Stimulated activated CD4-positive, alpha-beta T cell treated with anti-CD3 and anti-CD28 coated beads, TNF-alpha, amount 100 ng/mL, for 24 hours (primary cell): ENCODE data around the gene RNPEPL1.

Experiments
- DNase-seq, 3 experiments: peaks; one replicate each; pipeline ENCODE4 v3.0.0-alpha.2; 2020; ENCODE audit warnings: low read depth in 3 of 3

Gene RNPEPL1

DNA sequence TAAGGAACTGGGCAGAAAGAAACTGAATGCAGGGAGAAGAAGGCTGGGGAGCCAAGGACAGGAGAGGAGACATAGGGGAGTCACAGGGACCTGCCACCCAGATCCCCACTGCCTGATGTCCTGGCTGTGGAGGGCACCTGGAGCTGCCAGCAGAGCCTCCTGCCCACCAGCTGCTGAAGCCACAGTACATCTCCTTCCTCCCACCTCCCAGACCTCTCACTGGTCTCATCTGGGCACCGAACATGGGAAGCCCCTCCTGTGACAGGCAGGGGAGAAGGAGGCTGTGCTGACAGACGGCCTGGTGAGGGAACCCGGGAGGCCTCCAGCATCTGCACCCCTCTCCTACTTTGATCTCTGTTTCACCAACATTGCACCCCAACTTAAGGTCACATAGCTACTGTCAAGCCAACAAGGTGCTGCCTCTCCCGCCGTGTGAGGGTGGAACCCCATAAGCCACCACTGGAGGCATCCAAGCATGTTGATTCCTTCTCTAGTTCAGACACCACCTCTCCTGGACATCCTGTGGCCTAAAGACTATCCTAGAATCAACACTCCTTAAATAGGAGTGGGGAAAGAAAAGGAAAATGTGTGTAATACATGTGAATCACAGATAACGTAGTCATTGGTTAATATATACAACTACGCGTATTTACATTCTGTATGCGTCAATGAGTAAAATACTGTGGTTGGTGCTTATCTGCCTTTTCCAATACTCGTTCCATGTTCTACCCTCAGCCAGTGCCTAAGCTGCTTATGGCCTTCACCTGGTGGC, 3.5 kb upstream of the RNPEPL1 start:
- DNase-seq: peak in 1 of 3 experiments; percentile 32

GRCh38 chr2:240565333-240566202, 2.7 kb upstream of the RNPEPL1 start:
- peak; percentile 77 to 89 (median 78) for DNase-seq

DNA sequence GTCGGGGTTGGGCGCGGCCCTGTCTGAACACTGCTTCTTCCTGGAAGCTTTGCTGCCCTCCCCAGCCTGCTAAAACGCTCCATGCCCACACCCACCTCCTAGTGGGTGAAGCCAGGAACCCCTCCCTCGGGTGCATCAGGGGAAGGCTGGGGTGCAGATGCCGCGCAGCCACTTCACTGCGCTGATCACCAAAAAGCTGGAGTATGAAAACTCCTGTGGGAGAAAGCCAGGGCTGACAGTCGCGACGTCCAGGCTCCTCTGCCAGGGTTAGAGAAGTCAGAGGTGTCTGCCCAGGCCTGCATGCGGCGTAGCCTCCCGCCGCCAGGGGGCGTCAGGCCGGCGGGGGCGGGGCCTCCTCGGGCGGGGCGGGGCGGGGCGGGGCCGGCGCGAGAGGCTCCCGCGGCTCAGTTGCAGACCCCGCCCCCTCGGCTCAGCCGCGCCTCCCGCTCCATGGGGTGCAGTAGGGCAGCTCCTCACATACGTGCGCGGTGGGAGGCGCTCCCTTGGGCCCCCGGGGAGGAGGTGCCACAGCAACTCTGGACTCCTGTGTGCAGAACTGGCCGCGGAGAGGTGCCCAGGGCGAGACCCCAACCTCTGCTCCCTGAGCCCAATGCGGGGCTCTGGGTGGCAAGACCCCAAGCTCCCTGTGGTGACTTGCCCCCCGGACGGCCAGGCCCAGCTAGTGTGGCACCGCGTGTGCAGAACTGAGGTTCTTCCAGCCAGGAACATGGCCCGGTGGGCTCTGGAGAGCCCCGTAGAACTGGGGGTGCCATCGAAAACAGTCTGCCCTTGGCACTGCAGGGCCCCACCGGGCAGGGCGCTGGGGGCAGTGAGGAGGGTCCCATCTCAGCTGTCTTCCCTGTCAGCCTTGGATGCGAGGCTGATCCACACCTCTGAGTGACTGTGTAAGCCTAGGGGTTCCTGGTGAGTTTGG, 1.8 kb upstream of the RNPEPL1 start:
- DNase-seq: peak; percentile 84 to 96 (median 88)

DNA sequence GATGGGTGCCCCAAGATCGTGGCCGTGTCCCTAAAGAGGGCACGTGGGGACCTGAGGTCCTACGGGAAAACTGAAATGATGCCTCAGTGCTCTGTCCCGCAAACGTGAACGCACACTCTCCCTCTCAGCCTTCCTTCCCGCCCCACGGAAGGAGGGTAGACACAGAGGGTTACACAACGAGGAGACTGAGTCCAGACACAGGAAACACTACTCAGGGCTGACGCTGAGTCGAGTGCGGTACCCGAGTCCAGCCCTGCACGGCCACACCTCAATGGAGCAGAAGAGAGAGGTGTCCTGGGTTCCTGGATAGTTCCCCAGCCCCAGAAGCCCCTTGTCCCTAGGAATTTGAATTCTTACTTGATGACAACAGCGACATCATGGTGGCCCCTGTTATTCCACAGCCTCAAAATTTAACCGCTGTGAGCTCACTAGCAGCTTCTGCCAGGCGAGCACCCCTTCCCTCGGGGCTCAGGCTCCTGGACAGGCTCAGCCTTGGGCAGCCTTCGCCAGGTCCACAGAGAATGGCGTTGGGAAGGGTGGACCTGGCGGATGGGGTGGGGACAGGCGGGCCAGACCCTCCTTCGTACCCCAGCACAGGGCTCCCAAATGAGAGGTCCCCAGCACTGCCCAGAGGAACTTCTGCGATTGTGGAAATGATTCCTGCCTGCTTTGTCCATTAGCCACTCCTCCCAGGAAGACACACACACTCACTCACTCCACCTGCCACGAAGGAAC, 980 bp upstream of the RNPEPL1 start:
- peak in 1 of 3 experiments; percentile 26 for DNase-seq

DNA sequence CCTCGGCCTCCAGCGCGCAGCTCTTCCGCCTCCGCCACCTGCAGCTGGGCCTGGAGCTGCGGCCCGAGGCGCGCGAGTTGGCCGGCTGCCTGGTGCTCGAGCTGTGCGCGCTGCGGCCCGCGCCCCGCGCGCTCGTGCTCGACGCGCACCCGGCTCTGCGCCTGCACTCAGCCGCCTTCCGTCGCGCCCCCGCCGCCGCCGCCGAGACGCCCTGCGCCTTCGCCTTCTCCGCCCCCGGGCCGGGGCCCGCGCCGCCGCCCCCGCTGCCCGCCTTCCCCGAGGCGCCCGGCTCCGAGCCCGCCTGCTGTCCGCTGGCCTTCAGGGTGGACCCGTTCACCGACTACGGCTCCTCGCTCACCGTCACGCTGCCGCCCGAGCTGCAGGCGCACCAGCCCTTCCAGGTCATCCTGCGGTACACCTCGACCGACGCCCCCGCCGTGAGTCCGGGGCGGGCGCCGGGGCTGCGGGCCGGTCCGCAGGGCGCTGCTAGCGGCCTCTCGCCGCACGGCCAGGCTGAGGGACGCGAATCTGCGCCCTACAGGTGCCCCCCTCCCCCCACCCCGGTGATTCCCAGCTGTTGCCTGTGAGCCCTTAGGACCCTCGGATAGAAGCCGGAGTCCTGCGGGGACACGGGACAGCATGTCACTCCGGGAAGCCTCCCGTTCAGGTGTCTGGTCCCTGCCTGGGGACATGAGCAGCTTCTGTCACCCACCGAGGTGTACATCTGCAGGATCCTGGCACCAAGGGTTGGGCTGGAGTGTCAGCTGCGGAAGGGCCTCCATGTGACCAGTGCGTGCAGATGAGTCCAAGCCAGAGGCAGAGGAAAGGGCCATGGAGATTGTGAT, 616 bp downstream of the RNPEPL1 start:
- DNase-seq: peak in 1 of 3 experiments; percentile 38

DNA sequence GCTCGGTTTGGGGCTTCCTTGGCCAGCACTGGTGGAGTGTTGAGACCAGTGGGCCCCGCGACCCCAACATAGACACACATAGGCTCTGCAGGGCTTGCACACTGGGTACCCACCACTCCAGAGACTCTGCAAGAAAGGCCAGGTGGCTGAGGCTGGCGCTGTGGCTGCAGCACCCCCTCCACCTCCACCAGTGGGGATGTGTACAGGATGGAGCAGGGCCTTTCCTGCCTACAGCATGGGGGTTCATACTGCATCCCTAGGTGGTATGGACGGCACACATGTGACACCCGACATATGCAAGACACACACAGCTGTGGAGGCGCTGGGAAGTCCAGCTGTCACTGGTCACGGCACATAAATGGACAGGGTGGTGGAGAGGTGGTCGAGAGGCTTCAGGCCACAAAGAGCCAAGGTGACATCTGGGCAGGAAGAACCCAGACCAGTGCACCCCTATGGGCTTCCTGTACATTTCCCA, 1.3 kb downstream of the RNPEPL1 start:
- no peak for DNase-seq

DNA sequence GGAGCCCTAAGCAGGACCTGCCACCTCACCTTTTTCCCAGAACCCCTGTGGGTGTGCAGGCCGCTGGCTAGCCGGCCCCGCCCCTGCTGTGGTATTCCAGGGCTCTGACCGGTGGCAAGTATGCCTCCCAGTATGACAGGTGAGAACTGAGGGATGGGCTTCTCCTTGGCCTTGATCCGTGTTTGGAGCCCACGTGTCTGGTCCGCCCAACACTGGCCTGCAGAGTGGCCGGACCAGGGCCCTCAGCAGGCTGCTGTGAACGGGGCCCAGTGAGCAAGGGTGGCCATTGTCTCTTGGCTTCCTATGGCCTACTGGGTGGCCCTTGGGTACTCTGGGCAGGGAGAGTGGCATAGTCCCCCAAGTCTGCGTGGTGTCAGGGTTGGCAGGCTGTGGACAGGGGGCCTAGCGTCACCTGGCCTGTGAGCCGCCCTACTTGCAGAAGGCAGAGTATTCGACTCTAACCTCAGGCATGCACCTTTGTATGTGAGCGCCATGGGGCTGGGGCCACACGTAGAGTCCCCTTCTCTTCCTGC, 1.8 kb downstream of the RNPEPL1 start:
- no peak for DNase-seq

GRCh38 chr2:240570531-240571313, 2.4 kb downstream of the RNPEPL1 start:
- no peak for DNase-seq

DNA sequence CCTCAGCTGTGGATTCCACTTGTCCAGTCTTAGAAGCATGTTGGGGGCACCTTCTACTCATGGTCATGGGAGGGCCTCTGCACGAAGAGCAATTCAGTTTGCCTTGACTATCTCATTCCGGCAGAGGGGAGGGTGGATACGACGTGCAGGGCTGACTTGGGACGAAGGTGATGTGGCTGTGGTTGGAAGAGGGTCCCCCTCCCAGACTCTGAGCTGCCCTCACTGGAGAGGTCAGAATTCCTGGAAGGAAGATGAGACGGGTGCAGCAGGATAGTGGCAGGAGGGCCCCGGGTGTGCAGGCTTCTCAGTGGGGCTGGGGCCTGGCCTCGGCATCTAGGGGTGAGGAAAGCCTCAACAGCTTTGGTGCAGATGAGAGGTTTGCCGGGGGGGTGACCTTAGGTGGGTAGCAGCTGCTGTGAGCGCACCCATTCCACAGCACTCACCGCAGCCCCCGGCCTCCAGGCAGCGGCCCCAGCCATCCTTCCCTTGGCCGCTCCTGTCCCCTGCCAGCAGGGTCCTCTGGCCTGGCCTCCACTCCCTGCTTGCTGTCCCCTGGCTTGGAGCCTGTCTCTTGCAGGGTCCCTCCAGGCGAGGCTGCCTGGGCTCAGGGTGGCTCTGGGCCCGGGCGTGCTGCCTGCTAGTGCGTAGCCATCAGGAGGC, 3.2 kb downstream of the RNPEPL1 start:
- DNase-seq: no peak

- DNase-seq: no peak
Measured at GRCh38 chr2:240572141-240573031, 4.1 kb downstream of the RNPEPL1 start.

GRCh38 chr2:240573071-240573515, 4.8 kb downstream of the RNPEPL1 start:
- no peak for DNase-seq

- DNase-seq: no peak
Measured at GRCh38 chr2:240573516-240574385, 5.5 kb downstream of the RNPEPL1 start.

GRCh38 chr2:240574386-240575100, 6.3 kb downstream of the RNPEPL1 start:
- DNase-seq: no peak

DNA sequence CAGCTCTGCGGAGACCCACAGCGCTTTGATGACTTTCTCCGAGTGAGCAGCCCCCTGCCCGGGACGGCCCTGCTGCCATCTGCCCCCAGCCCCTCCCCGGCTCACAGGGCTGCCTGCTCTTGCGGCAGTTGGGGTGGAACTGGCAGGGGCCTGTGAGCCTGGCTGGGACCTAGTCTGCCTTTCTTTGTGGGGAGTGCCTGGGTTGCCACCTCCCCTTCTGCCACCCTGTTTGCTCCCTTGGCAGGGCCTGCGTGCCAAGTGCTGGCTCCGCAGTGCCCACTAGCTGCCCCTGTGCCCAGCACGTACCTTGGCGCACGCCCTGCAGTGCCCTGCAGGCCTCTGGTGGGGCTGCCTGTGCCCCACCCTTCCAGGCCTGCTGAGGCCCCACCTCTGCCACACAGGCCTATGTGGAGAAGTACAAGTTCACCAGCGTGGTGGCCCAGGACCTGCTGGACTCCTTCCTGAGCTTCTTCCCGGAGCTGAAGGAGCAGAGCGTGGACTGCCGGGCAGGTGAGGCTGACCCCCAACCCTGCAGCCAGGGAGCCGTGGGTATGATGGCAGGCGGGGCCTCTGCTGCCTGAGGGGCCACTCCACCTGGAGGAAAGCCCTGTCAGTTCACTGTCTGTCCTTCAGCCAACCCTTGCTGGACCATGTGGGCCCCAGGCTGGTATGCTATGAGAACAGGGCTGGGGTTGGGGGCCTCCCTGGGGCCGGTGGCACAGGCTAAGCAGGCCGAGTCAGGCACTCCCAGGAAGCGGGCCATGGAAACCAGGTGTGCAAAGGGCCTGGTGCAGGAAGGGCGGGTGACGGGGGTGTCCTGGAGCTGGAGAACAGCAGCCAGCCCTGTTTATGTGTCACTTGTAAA, 7.0 kb downstream of the RNPEPL1 start:
- no peak for DNase-seq

DNA sequence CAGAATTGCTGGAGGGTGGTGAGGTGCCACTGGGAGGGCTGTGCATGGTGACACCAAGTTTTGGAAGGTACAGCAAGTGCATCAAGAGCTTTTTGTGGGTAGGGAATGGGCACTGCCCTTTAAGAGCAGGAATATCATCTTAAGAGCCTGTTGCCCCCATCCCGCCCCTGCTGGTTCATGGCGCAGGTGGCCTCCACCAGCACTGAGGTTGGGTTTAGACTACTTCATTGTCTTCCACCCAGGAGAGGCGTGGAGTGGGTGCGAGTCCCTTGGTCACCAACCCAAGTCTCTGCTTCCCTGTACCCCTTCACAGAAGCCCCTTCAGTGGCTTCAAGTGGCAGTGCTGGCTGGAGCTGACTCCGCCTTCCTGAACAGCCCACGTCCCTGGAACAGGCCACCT, 7.8 kb downstream of the RNPEPL1 start:
- no peak for DNase-seq
